Measurements from ENCODE around the gene NINJ2.

NINJ2 gene

DNA sequence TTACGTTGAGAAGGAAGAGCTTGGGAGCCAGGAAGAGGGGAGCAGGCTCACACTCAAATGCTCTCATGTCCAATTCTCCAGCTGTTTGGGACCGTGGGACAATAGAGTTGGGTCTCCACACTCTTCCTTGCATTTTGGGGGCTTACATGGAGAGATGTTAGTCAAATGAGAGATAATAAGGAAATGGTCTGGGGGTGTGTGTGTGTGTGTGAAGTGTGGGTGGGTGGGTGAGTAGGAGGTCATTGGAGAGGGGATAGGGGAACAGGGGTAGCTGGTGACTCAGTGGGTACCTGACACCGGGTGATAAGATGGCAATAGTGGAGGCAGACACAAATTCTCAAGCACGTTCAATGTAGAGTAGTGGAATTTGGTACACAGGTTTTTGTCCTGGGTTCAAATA lies 135.5 kb downstream of the NINJ2 start:
- Histone ChIP-seq H2AFZ (ENCODE audit: low read length, unreplicated experiment) (no peak overlapping the region), H3K36me3 (ENCODE audit: insufficient read depth, low read length) (no peaks in the 10 kb centered on the region), H3K27me3 (ENCODE audit: insufficient read depth, low read length) (peaks cover 35% of the 10 kb centered on the region; the same call in 1 of the 2 replicates), H3K79me2 (ENCODE audit: control insufficient read depth, insufficient read depth, low read length, unreplicated experiment) (no peaks in the 10 kb centered on the region), H3K4me3 (ENCODE audit: low read depth, low read length) (no peak overlapping the region), H3K4me1 (ENCODE audit: control insufficient read depth, insufficient read depth, low read length, unreplicated experiment) (no peaks in the 10 kb centered on the region), H3K27ac (ENCODE audit: low read depth, low read length) (no peak overlapping the region)

DNA sequence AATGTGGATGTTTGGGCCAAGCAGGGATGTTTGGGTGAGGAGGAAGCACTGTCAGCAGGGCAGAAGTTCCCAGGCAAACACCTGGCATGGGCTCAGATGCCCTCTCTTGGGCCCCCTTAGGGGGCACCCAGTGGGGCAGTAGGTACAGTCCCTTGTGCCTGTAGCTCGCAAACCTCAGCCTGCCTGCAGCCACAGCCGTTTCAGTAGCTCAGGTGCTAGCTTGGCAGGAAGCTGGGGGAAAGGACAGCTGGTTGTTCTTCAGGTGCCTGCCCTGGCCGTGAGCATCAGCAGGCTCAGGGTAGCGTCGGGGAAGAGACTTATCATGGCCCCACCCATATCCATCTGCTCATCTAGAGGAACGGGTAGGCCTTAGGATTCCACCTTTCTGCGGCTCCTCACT lies 136.0 kb downstream of the NINJ2 start:
- no peaks in the 10 kb centered on the region for H3K4me1 ChIP-seq (ENCODE audit: control insufficient read depth, insufficient read depth, low read length, unreplicated experiment)

DNA sequence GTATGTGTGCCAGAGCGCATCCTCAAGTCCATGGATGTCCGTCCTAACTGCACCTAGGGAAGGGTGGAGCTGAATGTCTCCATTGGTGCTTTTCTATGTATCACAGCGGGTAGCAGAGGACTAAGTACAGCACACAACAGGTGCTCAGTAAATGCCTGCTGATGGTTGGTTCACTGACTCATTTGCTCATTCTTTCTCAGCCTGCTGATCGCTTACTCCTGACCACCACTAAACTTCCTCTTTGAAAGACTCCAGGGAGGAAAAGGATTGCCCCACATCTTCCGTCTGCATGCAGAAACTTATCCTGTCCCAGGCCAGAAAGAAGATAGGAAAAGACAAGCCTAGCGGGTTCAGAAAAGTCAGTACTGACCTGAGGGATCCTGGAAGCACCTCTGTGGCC lies 137.2 kb downstream of the NINJ2 start:
- Histone ChIP-seq H3K36me3 (ENCODE audit: insufficient read depth, low read length) (no peaks in the 10 kb centered on the region), H2AFZ (ENCODE audit: low read length, unreplicated experiment) (no peak overlapping the region), H3K79me2 (ENCODE audit: control insufficient read depth, insufficient read depth, low read length, unreplicated experiment) (no peaks in the 10 kb centered on the region), H3K4me3 (ENCODE audit: low read depth, low read length) (no peak overlapping the region), H3K27me3 (ENCODE audit: insufficient read depth, low read length) (peaks cover 40% of the 10 kb centered on the region), H3K4me1 (ENCODE audit: control insufficient read depth, insufficient read depth, low read length, unreplicated experiment) (no peaks in the 10 kb centered on the region), H3K27ac (ENCODE audit: low read depth, low read length) (no peak overlapping the region)

More for the DNA sequence above, 136.0 kb downstream of the NINJ2 start:
- Histone ChIP-seq H3K79me2 (ENCODE audit: control insufficient read depth, insufficient read depth, low read length, unreplicated experiment) (no peaks in the 10 kb centered on the region), H3K4me3 (ENCODE audit: low read depth, low read length) (no peak overlapping the region), H3K36me3 (ENCODE audit: insufficient read depth, low read length) (no peaks in the 10 kb centered on the region), H2AFZ (ENCODE audit: low read length, unreplicated experiment) (no peak overlapping the region), H3K27ac (ENCODE audit: low read depth, low read length) (no peak overlapping the region), H3K27me3 (ENCODE audit: insufficient read depth, low read length) (peaks cover 31% of the 10 kb centered on the region)

DNA sequence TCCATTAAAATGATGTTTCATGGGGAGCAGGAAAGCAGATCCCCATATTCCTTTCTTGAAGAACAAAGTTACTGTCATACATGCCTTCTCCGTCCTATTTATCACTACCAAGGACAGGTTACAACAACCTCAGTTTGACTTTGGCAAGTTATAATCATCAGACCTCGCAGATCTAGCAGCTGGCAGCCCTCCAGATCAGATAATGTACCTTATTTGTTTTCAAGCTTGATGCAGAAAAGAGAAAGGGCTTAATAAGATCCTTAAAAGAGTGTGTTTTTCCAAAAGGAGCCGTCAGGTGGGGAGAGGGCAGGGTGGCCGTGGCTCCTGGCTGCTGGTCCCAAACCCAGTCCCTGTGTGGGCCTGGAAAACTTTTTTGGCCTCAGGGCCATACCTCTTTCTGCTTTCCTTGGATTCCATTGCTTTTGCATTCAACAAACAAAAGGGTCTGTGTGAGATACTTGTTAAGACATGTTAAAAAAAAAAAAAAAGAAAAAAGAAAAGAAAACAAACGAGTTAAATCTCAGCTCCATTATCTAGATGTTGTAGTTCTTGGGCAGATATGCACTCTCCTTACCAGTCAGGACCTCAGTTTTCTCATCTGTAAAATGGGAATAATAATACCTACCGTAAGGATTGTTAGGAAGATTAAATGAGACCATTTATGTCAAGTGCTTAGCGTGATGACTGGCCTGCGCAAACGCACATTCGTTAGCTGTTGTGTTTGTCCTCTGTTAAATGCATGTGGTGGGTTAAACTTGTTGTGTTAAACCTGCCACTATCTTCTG lies 138.9 kb downstream of the NINJ2 start:
- no peak overlapping the region for H3K27ac ChIP-seq (ENCODE audit: low read depth, low read length)

DNA sequence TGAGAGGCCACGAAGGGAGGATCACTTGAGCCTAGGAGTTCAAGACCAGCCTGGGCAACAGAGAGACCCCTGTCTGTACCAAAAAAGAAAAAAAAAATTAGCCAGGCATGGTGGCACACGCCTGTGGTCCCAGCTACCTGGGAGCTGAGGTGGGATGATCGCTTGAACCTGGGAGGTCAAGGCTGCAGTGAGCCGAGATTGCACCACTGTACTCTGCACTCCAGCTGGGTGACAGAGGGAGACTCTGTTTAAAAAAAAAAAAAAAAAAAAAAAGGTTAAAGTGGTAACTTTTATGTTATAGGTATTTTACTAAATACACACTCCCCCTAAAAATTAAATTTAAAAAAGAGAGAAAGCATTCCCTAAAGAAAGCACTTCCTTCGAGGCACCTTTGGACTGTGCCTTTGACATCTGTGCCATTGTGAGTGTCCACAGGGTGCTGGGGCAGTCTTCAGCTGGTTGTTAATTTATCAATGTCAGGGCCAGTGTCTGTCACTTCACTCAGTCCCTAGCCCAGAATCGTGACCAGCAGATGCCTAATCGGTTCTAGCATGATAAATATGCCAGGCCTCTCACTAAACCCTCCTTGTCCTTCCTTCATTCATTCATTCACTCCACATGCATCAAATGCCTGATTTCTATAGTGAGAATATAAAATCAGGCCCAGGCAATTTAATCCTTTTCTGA lies 140.4 kb downstream of the NINJ2 start:
- no peak overlapping the region for H2AFZ ChIP-seq (ENCODE audit: low read length, unreplicated experiment)
- no peaks in the 10 kb centered on the region for H3K79me2 ChIP-seq (ENCODE audit: control insufficient read depth, insufficient read depth, low read length, unreplicated experiment)
- no peaks in the 10 kb centered on the region for H3K36me3 ChIP-seq (ENCODE audit: insufficient read depth, low read length)
- H3K27ac ChIP-seq (ENCODE audit: low read depth, low read length): no peak overlapping the region
- no peaks in the 10 kb centered on the region for H3K4me1 ChIP-seq (ENCODE audit: control insufficient read depth, insufficient read depth, low read length, unreplicated experiment)
- no peak overlapping the region for H3K4me3 ChIP-seq (ENCODE audit: low read depth, low read length)
- peaks cover 64% of the 10 kb centered on the region for H3K27me3 ChIP-seq (ENCODE audit: insufficient read depth, low read length)

More for the DNA sequence above, 138.9 kb downstream of the NINJ2 start:
- Histone ChIP-seq H3K79me2 (ENCODE audit: control insufficient read depth, insufficient read depth, low read length, unreplicated experiment) (no peaks in the 10 kb centered on the region), H3K4me1 (ENCODE audit: control insufficient read depth, insufficient read depth, low read length, unreplicated experiment) (no peaks in the 10 kb centered on the region), H3K36me3 (ENCODE audit: insufficient read depth, low read length) (no peaks in the 10 kb centered on the region), H3K4me3 (ENCODE audit: low read depth, low read length) (no peak overlapping the region), H2AFZ (ENCODE audit: low read length, unreplicated experiment) (no peak overlapping the region), H3K27me3 (ENCODE audit: insufficient read depth, low read length) (peaks cover 58% of the 10 kb centered on the region)

DNA sequence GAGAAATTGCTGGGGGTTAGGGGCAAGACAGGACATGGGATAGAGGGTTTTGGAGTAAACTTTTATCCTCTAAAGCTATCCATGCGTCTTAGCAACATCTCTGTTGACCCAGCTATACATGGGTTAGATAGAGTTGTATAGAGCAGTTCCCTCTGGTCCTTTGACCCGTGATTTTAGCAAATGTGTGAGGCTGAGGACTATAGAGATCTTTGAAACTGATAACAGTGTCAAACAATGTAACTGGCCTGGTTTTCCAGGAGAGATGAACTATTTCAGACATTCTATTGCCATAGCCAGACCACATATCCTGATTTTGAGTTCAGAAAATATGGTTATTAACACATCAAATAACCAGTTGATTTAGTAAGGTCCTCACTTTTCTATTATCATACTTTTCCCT lies 143.1 kb downstream of the NINJ2 start:
- no peaks in the 10 kb centered on the region for H3K79me2 ChIP-seq (ENCODE audit: control insufficient read depth, insufficient read depth, low read length, unreplicated experiment)
- no peak overlapping the region for H2AFZ ChIP-seq (ENCODE audit: low read length, unreplicated experiment)
- no peak overlapping the region for H3K4me3 ChIP-seq (ENCODE audit: low read depth, low read length)
- no peaks in the 10 kb centered on the region for H3K36me3 ChIP-seq (ENCODE audit: insufficient read depth, low read length)
- peaks cover 64% of the 10 kb centered on the region for H3K27me3 ChIP-seq (ENCODE audit: insufficient read depth, low read length)
- H3K27ac ChIP-seq (ENCODE audit: low read depth, low read length): no peak overlapping the region
- no peaks in the 10 kb centered on the region for H3K4me1 ChIP-seq (ENCODE audit: control insufficient read depth, insufficient read depth, low read length, unreplicated experiment)

DNA sequence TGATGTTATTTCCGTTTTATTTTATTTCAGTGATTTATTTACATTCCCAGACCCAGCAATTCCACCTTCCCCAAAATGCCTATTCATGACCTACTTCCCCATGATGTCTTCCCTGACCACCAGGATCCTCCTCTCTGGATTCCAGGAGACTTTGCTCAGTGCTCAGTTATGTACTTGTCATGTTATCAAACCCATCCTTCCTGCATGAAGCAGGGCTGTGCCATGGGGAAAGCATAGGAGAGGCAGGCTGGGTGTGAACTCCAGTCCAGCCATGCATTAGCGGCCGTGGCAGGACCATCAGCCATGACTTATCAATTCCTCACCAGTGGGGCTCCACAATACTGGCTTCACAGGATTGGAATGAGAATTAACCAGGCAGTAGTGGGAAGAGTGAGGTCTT lies 145.7 kb downstream of the NINJ2 start:
- no peaks in the 10 kb centered on the region for H3K36me3 ChIP-seq (ENCODE audit: insufficient read depth, low read length)
- H3K27me3 ChIP-seq (ENCODE audit: insufficient read depth, low read length): peaks cover 68% of the 10 kb centered on the region
- H3K4me1 ChIP-seq (ENCODE audit: control insufficient read depth, insufficient read depth, low read length, unreplicated experiment): no peaks in the 10 kb centered on the region

More for the DNA sequence above, 145.7 kb downstream of the NINJ2 start:
- Histone ChIP-seq H3K79me2 (ENCODE audit: control insufficient read depth, insufficient read depth, low read length, unreplicated experiment) (no peaks in the 10 kb centered on the region), H3K4me3 (ENCODE audit: low read depth, low read length) (no peak overlapping the region), H2AFZ (ENCODE audit: low read length, unreplicated experiment) (no peak overlapping the region), H3K27ac (ENCODE audit: low read depth, low read length) (no peak overlapping the region)
